ENCODE results near the gene CCDC57. TPM values are rescaled to one million over a fixed set of nuclear protein-coding genes. Genes with fewer than 3 reads are reported as not detected.
"Not testable (repeated sequence)": the region's sequence is repeated elsewhere in the genome, so short reads cannot be mapped to it uniquely, and the experiment has no call there.

Gene CCDC57
- total RNA-seq, 1 experiment from 2014 or later = 69.9 TPM

DNA sequence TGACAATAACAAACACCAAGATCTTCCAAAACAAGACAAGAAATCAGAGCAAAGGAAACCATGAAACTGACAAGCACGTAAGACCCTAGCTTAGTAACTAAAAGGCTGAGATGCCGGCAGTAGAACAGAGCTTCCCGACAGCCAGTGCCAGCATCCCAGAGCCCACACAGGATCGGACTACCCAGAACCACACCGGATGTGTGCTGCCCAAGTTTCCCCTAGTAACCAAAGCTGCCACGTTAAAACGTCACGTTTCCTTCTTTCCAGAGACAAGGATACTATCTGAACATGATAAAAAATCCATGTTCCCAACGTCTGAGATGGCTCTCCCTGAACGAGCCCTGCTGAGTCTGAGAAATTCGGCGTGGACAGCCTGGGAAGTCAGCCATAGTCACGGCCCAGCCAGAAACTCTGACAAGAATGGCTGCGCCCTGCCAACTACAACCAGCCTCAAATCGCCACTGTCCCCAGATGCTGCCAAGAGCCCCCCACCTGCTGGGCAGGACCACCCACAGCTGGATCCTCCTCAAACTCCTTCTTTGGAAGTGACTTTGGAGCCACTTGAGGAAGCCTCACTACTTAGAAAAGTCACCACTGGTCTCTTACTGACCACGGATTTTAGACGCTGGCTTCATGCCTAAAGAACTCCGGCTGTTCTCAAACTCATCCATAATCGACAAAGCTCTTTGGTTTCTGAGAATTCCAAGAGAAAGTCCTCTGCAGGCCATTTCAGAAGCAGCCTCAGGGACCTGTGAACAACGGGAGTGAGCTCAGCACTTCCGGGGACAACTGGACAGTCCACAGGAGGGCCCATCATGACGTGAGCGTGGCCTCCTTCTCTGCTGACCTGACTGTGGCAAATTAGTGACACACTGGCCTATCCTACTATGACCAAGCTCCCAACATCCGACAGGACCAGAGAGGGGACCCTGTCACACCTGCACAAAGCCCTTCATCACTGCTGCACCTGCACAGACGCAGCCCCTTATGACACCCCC, 16.7 kb downstream of the CCDC57 start:
- Mint-ChIP-seq H3K36me3 (ENCODE audit: insufficient read depth, unreplicated experiment) (peaks cover 33% of the 10 kb centered on the region), H3K27ac (ENCODE audit: unreplicated experiment) (no peak overlapping the region), H3K9me3 (ENCODE audit: low read depth, unreplicated experiment) (no peaks in the 10 kb centered on the region), H3K4me3 (ENCODE audit: low read depth, unreplicated experiment) (no peak overlapping the region), H3K4me1 (ENCODE audit: low read depth, unreplicated experiment) (no peaks in the 10 kb centered on the region), H3K27me3 (ENCODE audit: unreplicated experiment) (no peaks in the 10 kb centered on the region)
- TF ChIP-seq, protein P1, sequence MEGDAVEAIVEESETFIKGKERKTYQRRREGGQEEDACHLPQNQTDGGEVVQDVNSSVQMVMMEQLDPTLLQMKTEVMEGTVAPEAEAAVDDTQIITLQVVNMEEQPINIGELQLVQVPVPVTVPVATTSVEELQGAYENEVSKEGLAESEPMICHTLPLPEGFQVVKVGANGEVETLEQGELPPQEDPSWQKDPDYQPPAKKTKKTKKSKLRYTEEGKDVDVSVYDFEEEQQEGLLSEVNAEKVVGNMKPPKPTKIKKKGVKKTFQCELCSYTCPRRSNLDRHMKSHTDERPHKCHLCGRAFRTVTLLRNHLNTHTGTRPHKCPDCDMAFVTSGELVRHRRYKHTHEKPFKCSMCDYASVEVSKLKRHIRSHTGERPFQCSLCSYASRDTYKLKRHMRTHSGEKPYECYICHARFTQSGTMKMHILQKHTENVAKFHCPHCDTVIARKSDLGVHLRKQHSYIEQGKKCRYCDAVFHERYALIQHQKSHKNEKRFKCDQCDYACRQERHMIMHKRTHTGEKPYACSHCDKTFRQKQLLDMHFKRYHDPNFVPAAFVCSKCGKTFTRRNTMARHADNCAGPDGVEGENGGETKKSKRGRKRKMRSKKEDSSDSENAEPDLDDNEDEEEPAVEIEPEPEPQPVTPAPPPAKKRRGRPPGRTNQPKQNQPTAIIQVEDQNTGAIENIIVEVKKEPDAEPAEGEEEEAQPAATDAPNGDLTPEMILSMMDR (IDR thresholded peaks at IDR 0.05; ENCODE audit: unreplicated experiment) = no peak
- no TSS peak for BruUV-seq (replicated peaks)
- DNase-seq = no peak
- CTCF ChIA-PET = no interaction called here
- intact Hi-C loops (cut with micrococcal nuclease; ENCODE audit: unreplicated experiment) = no loop called here

- peaks cover 37% of the 10 kb centered on the region for H3K36me3 Mint-ChIP-seq (ENCODE audit: insufficient read depth, unreplicated experiment)
- no peaks in the 10 kb centered on the region for H3K27me3 Mint-ChIP-seq (ENCODE audit: unreplicated experiment)
- TF ChIP-seq, protein P1 (IDR thresholded peaks at IDR 0.05; ENCODE audit: unreplicated experiment) = no peak
- no peak for DNase-seq
- intact Hi-C loops (cut with micrococcal nuclease; ENCODE audit: unreplicated experiment) = no loop called here
- no peaks in the 10 kb centered on the region for H3K4me1 Mint-ChIP-seq (ENCODE audit: low read depth, unreplicated experiment)
- H3K4me3 Mint-ChIP-seq (ENCODE audit: low read depth, unreplicated experiment) = no peak overlapping the region
- H3K9me3 Mint-ChIP-seq (ENCODE audit: low read depth, unreplicated experiment) = no peaks in the 10 kb centered on the region
- H3K27ac Mint-ChIP-seq (ENCODE audit: unreplicated experiment) = no peak overlapping the region
- CTCF ChIA-PET = no interaction called here
- no TSS peak for BruUV-seq (replicated peaks)
Measured at GRCh38 chr17:82194765-82195164, 17.9 kb downstream of the CCDC57 start.

DNA sequence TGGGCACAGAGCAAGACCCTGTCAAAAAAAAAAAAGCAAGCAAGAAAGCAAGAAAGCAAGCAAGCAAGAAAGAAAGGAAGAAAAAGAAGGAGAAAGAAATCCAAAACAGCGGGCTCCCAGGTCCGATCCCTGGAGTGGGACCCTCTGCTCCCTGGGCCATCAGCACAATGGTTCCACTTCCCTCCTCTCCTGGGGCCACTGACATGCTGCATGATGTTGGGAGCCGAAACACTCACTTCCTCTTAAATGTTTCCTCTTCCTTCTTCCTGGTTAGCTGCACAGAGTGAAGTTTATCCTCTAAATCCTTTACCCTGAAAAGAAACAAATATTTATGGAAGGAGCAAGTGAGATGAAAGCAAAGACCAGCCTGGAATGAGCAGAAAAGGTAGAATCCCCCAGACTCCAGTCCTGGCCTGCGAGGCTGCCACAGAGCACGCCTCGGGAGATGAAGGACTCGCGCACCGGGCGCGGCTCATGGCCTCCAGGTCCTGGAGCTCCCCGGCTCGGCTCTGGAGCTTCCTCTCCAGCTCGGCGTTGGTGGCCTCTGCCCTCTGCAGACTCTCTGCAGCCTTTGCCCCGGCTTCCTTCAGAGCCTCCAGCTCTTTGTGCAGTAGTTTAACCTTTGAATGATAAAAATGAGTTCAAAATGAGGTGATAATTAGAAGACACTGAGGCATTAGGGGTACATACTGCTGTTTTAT, 19.0 kb downstream of the CCDC57 start:
- no TSS peak for BruUV-seq (replicated peaks)

GRCh38 chr17:82193050-82193449, 19.6 kb downstream of the CCDC57 start:
- H3K27me3 Mint-ChIP-seq (ENCODE audit: unreplicated experiment); H3K27ac Mint-ChIP-seq (ENCODE audit: unreplicated experiment); BruUV-seq (replicated peaks); DNase-seq; intact Hi-C loops (cut with micrococcal nuclease; ENCODE audit: unreplicated experiment); CTCF ChIA-PET; H3K4me3 Mint-ChIP-seq (ENCODE audit: low read depth, unreplicated experiment); H3K9me3 Mint-ChIP-seq (ENCODE audit: low read depth, unreplicated experiment); H3K4me1 Mint-ChIP-seq (ENCODE audit: low read depth, unreplicated experiment): not testable (repeated sequence)
- H3K36me3 Mint-ChIP-seq (ENCODE audit: insufficient read depth, unreplicated experiment) = peaks cover 31% of the 10 kb centered on the region

More for the DNA sequence above, 19.0 kb downstream of the CCDC57 start:
- no peak for DNase-seq
- CTCF ChIA-PET = no interaction called here
- Mint-ChIP-seq H3K27me3 (ENCODE audit: unreplicated experiment) (no peaks in the 10 kb centered on the region), H3K9me3 (ENCODE audit: low read depth, unreplicated experiment) (no peaks in the 10 kb centered on the region), H3K27ac (ENCODE audit: unreplicated experiment) (no peak overlapping the region), H3K4me3 (ENCODE audit: low read depth, unreplicated experiment) (no peak overlapping the region), H3K4me1 (ENCODE audit: low read depth, unreplicated experiment) (no peaks in the 10 kb centered on the region), H3K36me3 (ENCODE audit: insufficient read depth, unreplicated experiment) (peaks cover 37% of the 10 kb centered on the region)
- TF ChIP-seq, protein P1 (IDR thresholded peaks at IDR 0.05; ENCODE audit: unreplicated experiment) = no peak
- intact Hi-C loops (cut with micrococcal nuclease; ENCODE audit: unreplicated experiment) = no loop called here

Data from Calu3 (cell line).